IMR-90 (cell line): ENCODE data around the gene PTPRN2. TPM values are rescaled to one million over a fixed set of nuclear protein-coding genes. Genes with fewer than 3 reads are reported as not detected.

ENCODE experiments used
- ATAC-seq: fragments of 200-7000 bp; cut with Tn5 transposase; 2 replicates; pipeline ENCODE4 v1.9.1; 2020; ENCODE audit warnings: low read depth, mild to moderate bottlenecking, moderate library complexity
- BruUV-seq: library from RNA; stranded (reverse); fragments of 400-500 nt; replicated peaks from 2 replicates; lab custom pipeline; 2021; lab: Mats Ljungman, UMichigan
- CTCF ChIA-PET: fragments of 300-600 bp; formaldehyde crosslinking; extraction: SDS; loops from one replicate; lab custom pipeline; 2021; ENCODE audit warnings: antibody characterized with exemption; lab: Yijun Ruan, JAX
- POLR2A ChIA-PET: fragments of 300-600 bp; sonication (Branson Sonifier 250); formaldehyde crosslinking; loops from one replicate; lab custom pipeline; 2022; ENCODE audit warnings: antibody characterized with exemption; ENCODE audit not compliant: unreplicated experiment; lab: Charles Lee
- DNase-seq: peaks from one replicate; pipeline ENCODE4 v3.0.0; 2013
- H2AFZ ChIP-seq: replicated peaks from 2 replicates; pipeline ENCODE3; 2013; ENCODE audit warnings: low read length, mild to moderate bottlenecking; ENCODE audit not compliant: poor library complexity
- H2AK5ac ChIP-seq: 2 replicates; pipeline ENCODE4 v1.6.1; 2013; ENCODE audit warnings: low read depth, low read length, inconsistent platforms
- H2AK9ac ChIP-seq: replicated peaks from 2 replicates; pipeline ENCODE3; 2013; ENCODE audit warnings: mild to moderate bottlenecking, low read depth, low read length, moderate library complexity; ENCODE audit not compliant: poor library complexity
- H2BK120ac ChIP-seq: 2 replicates; pipeline ENCODE4 v1.6.1; 2013; ENCODE audit warnings: low read depth, low read length, inconsistent platforms
- H2BK15ac ChIP-seq: 3 replicates; pipeline ENCODE4 v1.6.1; 2013; ENCODE audit warnings: low read depth, low read length, inconsistent platforms
- H2BK20ac ChIP-seq: 2 replicates; pipeline ENCODE4 v1.6.1; 2013; ENCODE audit warnings: low read depth, mild to moderate bottlenecking, inconsistent platforms, low read length, moderate library complexity
- H2BK5ac ChIP-seq: 2 replicates; pipeline ENCODE4 v1.6.1; 2013; ENCODE audit warnings: mild to moderate bottlenecking, low read depth, low read length, inconsistent platforms; ENCODE audit not compliant: poor library complexity, severe bottlenecking
- H3K14ac ChIP-seq: replicated peaks from 2 replicates; pipeline ENCODE4 v1.6.1; 2013; ENCODE audit warnings: low read depth, low read length, inconsistent platforms
- H3K18ac ChIP-seq: 2 replicates; pipeline ENCODE4 v1.6.1; 2013; ENCODE audit warnings: low read depth, low read length, control low read depth
- H3K23ac ChIP-seq: 2 replicates; pipeline ENCODE4 v1.6.1; 2013; ENCODE audit warnings: low read depth, low read length, inconsistent platforms
- H3K27ac ChIP-seq: 2 replicates; pipeline ENCODE4 v1.5.1; 2013; ENCODE audit warnings: mild to moderate bottlenecking, control low read depth, low read length; ENCODE audit not compliant: insufficient read depth
- H3K27me3 ChIP-seq: 2 replicates; pipeline ENCODE4 v1.6.1; 2013; ENCODE audit warnings: low read length; ENCODE audit not compliant: control insufficient read depth, insufficient read depth
- H3K36me3 ChIP-seq: 2 replicates; pipeline ENCODE4 v1.6.1; 2013; ENCODE audit warnings: low read length, mixed read lengths; ENCODE audit not compliant: control insufficient read depth, insufficient read depth
- H3K4ac ChIP-seq: 2 replicates; pipeline ENCODE4 v1.6.1; 2013; ENCODE audit warnings: low read depth, low read length, inconsistent platforms
- H3K4me1 ChIP-seq: 2 replicates; pipeline ENCODE4 v1.6.1; 2013; ENCODE audit warnings: low read length, mixed read lengths; ENCODE audit not compliant: control insufficient read depth, insufficient read depth
- H3K4me2 ChIP-seq: 2 replicates; pipeline ENCODE4 v1.6.1; 2013; ENCODE audit warnings: low read depth, mild to moderate bottlenecking, control low read depth, low read length, moderate library complexity
- H3K4me3 ChIP-seq: 2 replicates; pipeline ENCODE4 v1.5.1; 2013; ENCODE audit warnings: low read depth, mild to moderate bottlenecking, control low read depth, low read length, moderate library complexity; ENCODE audit not compliant: insufficient read depth
- H3K56ac ChIP-seq: 2 replicates; pipeline ENCODE4 v1.6.1; 2013; ENCODE audit warnings: low read length, inconsistent platforms; ENCODE audit not compliant: insufficient read depth; ENCODE audit errors: extremely low read depth
- H3K79me1 ChIP-seq, 2 experiments: 2 replicates each; pipeline ENCODE4 v1.6.1; 2013; ENCODE audit warnings: low read length in 2 of 2, inconsistent platforms in 1 of 2, low read depth in 1 of 2
- H3K9ac ChIP-seq: 2 replicates; pipeline ENCODE4 v1.6.1; 2013; ENCODE audit warnings: low read depth, low read length, control low read depth
- H3K9me1 ChIP-seq: 2 replicates; pipeline ENCODE4 v1.6.1; 2013; ENCODE audit warnings: low read length, inconsistent platforms; ENCODE audit not compliant: insufficient read depth
- H3K9me3 ChIP-seq: 2 replicates; pipeline ENCODE4 v1.6.1; 2013; ENCODE audit warnings: low read length; ENCODE audit not compliant: control insufficient read depth, insufficient read depth
- H4K20me1 ChIP-seq: 2 replicates; pipeline ENCODE4 v1.6.1; 2013; ENCODE audit warnings: low read length, inconsistent platforms; ENCODE audit not compliant: insufficient read depth
- H4K5ac ChIP-seq: 2 replicates; pipeline ENCODE4 v1.6.1; 2013; ENCODE audit warnings: mild to moderate bottlenecking, low read depth, low read length, control low read depth
- H4K8ac ChIP-seq, 2 experiments: 2 replicates each; pipeline ENCODE4 v1.6.1; 2013; ENCODE audit warnings: low read depth in 2 of 2, low read length in 2 of 2, control low read depth in 1 of 2, inconsistent platforms in 1 of 2
- H4K91ac ChIP-seq: 2 replicates; pipeline ENCODE4 v1.6.1; 2013; ENCODE audit warnings: low read depth, low read length, inconsistent platforms; ENCODE audit not compliant: insufficient read depth
- RAD21 ChIP-seq: IDR thresholded peaks from 2 replicates; pipeline ENCODE4 v1.6.1; 2012; ENCODE audit warnings: low read length, improper control_type of control experiment
- RFX5 ChIP-seq: IDR thresholded peaks from 2 replicates; pipeline ENCODE4 v1.8.0; 2012; ENCODE audit warnings: low read depth, mild to moderate bottlenecking, low read length, moderate library complexity
- WGBS, 2 experiments: methylation state at CpG; one replicate each; pipeline versions ENCODE4 v1.1.5 to v1.1.7; 2013; ENCODE audit warnings: missing lambda C conversion rate in 2 of 2; ENCODE audit not compliant: insufficient read length in 1 of 2; ENCODE audit errors: extremely low coverage in 2 of 2; 5-methylcytosine and 5-hydroxymethylcytosine counted together
- dilution Hi-C: fragments of 300-500 bp; cut with HindIII; formaldehyde crosslinking; loops from one replicate; pipeline ENCODE4 v1.14.3; 2018; ENCODE audit warnings: low sequenced_read_pairs; ENCODE audit not compliant: unreplicated experiment
- in situ Hi-C: fragments of 300-500 bp; cut with MboI; formaldehyde crosslinking; loops from 3 replicates; pipeline ENCODE4 v1.14.3; 2019; ENCODE audit warnings: low sequenced_read_pairs, inconsistent platforms, mixed read lengths
- intact Hi-C: fragments of 100-400 bp; cut with micrococcal nuclease; formaldehyde crosslinking; loops from 2 replicates; pipeline ENCODE4 v1.10.0; 2022
- polyA plus RNA-seq, 3 experiments: library from polyadenylated mRNA; depleted of rRNA; stranded (reverse); fragments of >200 nt; gene quantifications; 2 replicates each; pipeline ENCODE4 v1.2.3, GENCODE V29; 2012; ENCODE audit warnings: low replicate concordance in 1 of 3
- total RNA-seq: library from RNA; depleted of rRNA; stranded (reverse); fragments of >200 nt; gene quantifications from 2 replicates; pipeline ENCODE4 v1.2.3, GENCODE V29; 2012

PTPRN2 gene
- total and polyA plus RNA-seq, 2 of the 4 experiments (the other 2 are of a cell fraction), result 0.03 TPM; not detected in 1

DNA sequence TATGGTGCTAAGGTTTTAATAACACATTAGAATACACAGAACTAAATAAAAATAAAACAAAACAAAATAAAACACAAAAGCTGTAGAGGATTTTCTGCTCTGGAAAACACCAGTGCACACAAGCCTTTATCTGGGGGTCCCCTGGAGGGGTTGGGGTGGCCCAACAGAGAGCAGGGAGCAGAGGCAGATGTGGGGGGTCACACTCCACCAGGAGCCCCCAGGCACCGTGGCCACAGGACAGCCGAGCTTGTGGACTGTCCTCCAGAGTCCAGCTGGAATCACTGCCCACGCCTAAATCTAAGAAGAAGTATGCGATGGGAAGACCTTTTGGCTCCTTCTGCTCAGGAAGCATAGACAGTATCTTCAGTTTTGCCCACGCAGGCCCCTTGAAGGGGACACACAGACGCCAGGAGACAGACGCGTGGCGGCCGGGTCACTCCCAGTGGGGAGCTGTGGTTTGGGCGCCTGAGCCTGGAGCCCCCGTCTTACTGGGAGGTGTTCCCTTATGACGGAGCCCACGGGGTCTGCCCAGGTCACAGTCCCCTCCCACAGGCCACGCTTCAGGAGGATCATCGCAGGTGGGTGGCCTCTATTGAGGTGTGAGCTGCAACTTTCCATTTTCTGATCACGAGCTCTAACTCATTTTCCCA, 595.0 kb downstream of the PTPRN2 start:
- H2BK120ac ChIP-seq, result no peak overlapping the region
- H3K56ac ChIP-seq, result no peak overlapping the region
- H3K4ac ChIP-seq, result no peak overlapping the region
- DNase-seq (no peak), ATAC-seq (no peak)
- in situ Hi-C loops, result no loop called here
- H2AK5ac ChIP-seq, result no peak overlapping the region
- H3K9ac ChIP-seq, result no peak overlapping the region
- H3K36me3 ChIP-seq, result no peaks in the 10 kb centered on the region
- H3K4me2 ChIP-seq, result no peak overlapping the region
- dilution Hi-C loops, result no loop called here
- no peaks in the 10 kb centered on the region for H4K20me1 ChIP-seq
- H4K8ac ChIP-seq, result no peak overlapping the region
- H4K5ac ChIP-seq, result no peak overlapping the region
- no peaks in the 10 kb centered on the region for H3K4me1 ChIP-seq
- H3K9me1 ChIP-seq, result no peaks in the 10 kb centered on the region
- H3K79me1 ChIP-seq, result no peaks in the 10 kb centered on the region
- 67% methylated on average over 2 of the region's 17 CpGs; no CpG with 5 or more reads in 1 of the 2 experiments for WGBS, 2 experiments
- H3K18ac ChIP-seq, result no peak overlapping the region
- H2BK5ac ChIP-seq, result no peak overlapping the region
- H4K91ac ChIP-seq, result no peak overlapping the region
- H3K14ac ChIP-seq, result no peak overlapping the region
- H2AK9ac ChIP-seq, result no peak overlapping the region
- peaks cover 65% of the 10 kb centered on the region for H3K9me3 ChIP-seq
- H3K27me3 ChIP-seq, result no peaks in the 10 kb centered on the region
- TF ChIP-seq RAD21 (no peak), RFX5 (no peak)
- BruUV-seq, result no TSS peak
- H2BK15ac ChIP-seq, result no peak overlapping the region
- no peak overlapping the region for H3K27ac ChIP-seq
- no peak overlapping the region for H2AFZ ChIP-seq
- H3K23ac ChIP-seq, result no peak overlapping the region
- H3K4me3 ChIP-seq, result no peak overlapping the region
- ChIA-PET CTCF (no interaction called here), POLR2A (no interaction called here)
- intact Hi-C loops, result no loop called here
- no peak overlapping the region for H2BK20ac ChIP-seq
